T47D (cell line): Measurements from ENCODE around the gene NUDT9.
"Not testable (repeated sequence)": the region's sequence is repeated elsewhere in the genome, so short reads cannot be mapped to it uniquely, and the experiment has no call there.

Source experiments
- DNase-seq, 2 experiments: peaks; one replicate each; pipeline versions ENCODE4 v3.0.0 to v3.0.0-alpha.2; 2011 to 2012; ENCODE audit warnings: low read depth in 1 of 2, low spot score in 1 of 2
- JUND ChIP-seq: IDR thresholded peaks from 2 replicates; pipeline ENCODE4 v1.6.1; 2012; ENCODE audit warnings: low read depth
- in situ Hi-C: cut with HindIII; loops from 2 replicates; pipeline ENCODE4 v1.10.0; 2016; ENCODE audit warnings: low sequenced_read_pairs, low pct_unique_long_range_greater_than_20kb

The NUDT9 gene

DNA sequence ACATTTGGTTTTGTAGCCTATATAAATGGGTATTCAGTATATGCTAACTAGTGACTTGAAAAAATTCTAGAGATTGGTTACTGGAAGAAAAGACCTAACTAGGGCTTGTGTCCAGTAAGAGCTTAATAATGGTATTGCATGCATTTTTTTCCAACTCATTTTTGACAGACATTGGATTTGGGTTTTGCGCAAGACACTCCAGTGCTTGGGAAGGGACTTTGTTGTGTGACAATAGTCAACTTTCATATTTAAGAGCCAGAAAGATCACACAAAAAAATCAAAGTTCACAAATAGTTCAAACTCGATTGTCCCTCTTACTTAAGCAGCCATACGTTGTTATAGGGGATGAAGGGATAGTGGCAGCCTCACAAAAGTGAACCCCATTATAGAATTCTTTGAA, 30.2 kb upstream of the NUDT9 start:
- DNase-seq = no peak
- in situ Hi-C loops = no loop called here
- no peak for TF ChIP-seq JUND

DNA sequence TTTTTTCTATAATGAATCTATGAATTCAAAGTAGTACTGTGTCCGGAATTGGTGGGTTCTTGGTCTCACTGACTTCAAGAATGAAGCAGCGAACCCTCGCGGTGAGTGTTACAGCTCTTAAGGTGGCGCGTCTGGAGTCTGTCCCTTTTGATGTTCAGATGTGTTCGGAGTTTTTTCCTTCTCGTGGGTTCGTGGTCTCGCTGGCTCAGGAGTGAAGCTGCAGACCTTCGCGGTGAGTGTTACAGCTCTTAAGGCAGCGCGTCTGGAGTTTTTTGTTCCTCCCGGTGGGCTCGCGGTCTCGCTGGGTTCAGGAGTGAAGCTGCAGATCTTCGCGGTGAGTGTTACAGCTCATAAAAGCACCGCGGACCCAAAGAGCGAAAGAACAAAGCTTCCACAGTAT, 27.3 kb upstream of the NUDT9 start:
- DNase-seq, in situ Hi-C loops: not testable (repeated sequence)

DNA sequence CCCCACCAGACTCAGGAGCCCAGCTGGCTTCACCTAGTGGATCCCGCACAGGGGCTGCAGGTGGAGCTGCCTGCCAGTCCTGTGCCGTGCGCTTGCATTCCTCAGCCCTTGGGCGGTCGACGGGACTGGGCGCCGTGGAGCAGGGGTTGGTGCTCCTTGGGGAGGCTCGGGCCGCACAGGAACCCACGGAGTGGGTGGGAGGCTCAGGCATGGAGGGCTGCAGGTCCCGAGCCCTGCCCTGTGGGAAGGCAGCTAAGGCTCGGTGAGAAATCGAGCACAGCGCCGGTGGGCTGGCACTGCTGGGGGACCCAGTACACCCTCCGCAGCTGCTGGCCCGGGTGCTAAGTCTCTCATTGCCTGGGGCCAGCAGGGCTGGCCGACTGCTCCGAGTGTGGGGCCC, 26.5 kb upstream of the NUDT9 start:
- DNase-seq, in situ Hi-C loops: not testable (repeated sequence)

DNA sequence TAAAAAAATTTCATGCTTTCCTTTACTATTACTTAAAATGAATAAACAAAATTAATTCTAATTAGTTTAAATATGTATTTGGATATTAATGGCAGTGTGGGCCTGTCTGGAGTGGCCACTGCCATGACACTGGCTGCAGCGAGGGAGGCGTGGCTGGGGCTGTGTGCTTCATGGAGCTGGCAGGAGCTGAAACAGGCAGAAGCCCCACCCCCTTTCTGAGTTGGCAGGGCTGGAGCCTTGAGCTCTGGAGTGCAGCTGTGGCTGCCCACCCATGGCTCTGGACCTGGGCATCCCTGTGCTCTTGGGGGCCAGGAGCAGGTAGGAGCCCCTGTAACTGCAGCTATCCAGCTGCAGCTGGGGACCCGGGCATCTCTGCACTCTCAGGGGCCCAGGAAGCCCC, 23.2 kb upstream of the NUDT9 start:
- in situ Hi-C loops = no loop called here
- DNase-seq = no peak
- no peak for TF ChIP-seq JUND

DNA sequence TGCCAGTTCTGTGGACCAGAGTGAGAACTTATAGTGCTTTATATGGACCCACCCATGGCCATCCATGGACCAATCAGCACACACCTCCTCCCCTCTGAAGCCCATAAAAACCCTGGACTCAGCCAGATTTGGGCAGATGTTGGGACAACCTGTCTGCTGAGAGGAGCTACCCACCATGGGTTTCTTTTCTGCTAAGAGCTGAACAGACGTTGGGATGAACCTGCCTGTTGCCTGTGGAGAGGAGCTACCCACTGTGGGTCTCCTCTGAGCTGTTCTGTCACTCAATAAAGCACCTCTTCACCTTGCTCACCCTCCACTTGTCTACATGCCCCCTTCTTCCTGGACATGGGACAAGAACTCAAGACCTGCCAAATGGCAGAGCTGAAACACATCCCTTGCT, 22.4 kb upstream of the NUDT9 start:
- DNase-seq = no peak
- no peak for TF ChIP-seq JUND
- in situ Hi-C loops = no loop called here

DNA sequence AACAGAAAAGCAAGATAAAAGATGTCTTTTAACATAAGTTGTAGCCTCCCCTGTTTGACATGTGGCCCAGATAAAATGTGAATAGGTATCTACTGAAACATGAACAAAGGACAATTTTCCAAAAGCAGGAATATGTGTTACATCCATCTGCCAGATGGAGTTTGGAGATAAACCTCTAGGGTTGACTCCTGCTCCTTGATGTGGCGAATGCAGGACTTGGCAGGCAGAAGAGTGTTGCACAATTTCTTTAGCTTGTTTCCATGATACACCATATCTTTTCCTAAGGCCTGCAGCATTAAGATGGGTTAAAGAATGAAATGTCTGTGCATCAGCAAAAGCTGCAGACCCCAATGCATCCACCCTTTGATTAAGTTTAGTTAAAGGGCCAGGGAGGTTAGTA, 18.6 kb upstream of the NUDT9 start:
- DNase-seq, in situ Hi-C loops: not testable (repeated sequence)

DNA sequence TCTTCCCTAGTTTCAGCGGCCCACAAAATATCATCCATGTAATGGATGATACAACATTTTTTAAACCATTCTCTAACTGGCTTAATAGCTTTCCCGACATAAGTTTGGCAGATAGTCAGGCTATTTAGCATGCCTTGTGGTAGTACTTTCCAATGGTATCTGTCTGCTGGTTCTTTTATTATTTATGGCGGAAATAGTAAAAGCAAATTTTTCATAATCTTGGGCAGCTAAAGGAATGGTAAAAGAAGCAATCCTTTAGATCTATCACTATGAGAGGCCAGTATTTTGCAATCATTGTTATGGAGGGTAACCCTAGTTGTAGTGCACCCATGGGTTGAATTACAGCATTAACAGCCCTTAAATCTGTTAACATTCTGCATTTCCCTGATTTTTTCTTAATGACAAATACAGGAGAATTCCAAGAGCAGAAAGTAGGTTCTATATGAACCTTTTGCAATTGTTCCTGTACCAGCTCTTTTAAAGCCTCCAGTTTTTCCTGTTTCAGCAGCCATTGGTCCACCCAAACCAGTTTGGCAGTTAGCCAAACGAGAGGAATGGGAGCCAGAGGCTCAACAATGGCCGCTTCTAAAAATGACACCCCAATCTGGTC, 17.1 kb upstream of the NUDT9 start:
- no peak for DNase-seq
- no peak for TF ChIP-seq JUND
- in situ Hi-C loops = no loop called here

DNA sequence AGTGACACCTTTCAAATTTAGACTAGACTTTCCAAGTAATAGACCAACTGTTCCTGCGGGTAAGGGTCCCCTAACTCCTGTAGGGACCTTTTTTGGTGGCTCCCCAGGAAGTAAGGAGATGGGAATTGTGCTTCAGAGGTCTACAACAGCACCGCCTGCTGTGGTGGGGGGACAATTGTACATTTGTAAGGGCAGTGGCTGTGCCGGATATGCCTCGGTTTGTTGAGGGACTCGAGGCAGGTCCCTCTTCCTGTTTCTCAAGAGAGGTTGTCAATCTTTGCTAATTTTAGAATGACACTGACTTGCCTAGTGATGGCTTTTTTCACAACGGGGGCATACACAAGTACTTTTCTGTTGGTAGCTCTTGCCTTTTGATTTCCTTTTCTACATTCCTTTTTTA, 15.9 kb upstream of the NUDT9 start:
- no peak for DNase-seq
- no peak for TF ChIP-seq JUND
- in situ Hi-C loops = no loop called here

DNA sequence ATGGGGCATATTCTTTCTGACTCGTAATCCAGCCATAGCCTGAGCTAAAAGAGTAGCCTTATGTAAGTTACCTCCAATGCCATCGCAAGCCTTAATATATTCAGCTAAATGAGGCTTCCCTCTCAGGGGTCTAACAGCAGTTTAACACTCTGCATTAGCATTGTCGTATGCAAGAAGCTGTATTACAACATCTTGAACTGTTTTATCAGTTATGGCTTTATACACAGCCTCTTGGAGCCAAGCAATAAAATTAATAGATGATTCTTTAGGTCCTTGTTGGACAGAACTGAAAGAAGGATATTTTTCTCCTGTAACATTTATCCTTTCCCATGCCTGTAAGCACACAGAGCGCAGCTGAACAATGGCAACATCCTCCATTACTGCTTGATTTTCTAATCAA, 15.5 kb upstream of the NUDT9 start:
- DNase-seq, in situ Hi-C loops: not testable (repeated sequence)

DNA sequence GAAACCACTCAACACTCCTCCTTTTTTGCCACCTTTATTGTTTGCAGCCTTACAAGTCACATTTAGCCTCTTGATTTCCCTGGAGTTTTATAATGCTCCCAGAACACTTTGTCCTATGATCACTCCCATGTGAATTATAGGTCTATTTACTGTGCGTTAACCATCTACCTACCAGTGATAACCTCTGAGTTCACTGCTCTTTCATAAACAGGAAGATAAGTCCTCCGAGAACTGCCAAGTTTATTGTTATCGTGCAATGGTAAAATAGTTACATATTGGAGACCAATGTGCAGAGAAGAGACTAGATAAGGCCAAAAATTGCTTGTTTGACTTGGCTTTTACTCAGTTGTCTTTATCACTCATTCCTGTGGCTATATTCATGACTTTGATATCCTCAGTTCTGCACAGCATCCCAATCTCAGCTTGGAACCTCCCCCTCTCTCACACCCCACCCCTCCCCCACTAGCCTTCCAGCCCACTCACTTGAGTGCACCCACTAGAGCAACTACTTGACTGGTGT, 12.9 kb upstream of the NUDT9 start:
- TF ChIP-seq JUND = no peak
- in situ Hi-C loops = no loop called here
- DNase-seq = no peak

DNA sequence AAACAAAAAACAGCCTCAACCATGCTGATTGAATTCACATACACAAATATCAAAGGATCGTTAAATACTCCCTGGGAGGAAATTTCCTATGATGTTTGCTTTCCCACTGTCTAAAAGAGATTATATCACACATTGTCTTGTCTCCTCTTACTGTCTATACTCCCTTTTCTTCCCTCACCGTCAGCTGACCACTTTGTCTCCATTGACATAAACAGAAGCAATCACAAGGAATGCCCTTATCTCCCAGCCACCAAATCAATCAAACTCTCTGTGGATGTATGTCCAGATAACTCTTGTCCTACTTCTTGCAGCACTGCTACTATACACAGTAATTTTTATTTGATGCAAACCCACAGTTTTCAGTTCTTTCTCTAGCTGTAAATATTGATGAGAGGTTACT, 12.2 kb upstream of the NUDT9 start:
- in situ Hi-C loops = no loop called here
- no peak for TF ChIP-seq JUND
- peak in 1 of 2 experiments; percentile 23 for DNase-seq

DNA sequence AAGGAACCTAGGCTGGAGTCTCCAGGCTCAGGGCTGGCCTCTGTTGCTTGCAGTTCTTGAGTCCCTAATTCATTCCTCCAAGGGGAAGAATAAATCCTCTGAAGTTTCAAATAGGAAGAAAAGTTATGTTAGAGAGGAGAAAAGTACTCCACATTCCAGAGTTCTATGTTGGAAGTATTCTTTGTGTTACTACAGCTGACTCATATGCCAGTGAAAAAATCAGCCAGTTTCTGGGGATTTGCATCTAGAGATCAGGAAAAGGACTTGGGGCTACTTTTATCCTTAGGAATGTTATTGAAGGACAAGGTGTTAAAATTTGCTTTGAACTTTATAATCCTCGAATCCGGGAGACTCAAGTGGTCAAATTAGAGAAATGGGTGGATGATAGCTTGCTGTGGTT, 11.7 kb upstream of the NUDT9 start:
- no peak for DNase-seq
- no peak for TF ChIP-seq JUND

DNA sequence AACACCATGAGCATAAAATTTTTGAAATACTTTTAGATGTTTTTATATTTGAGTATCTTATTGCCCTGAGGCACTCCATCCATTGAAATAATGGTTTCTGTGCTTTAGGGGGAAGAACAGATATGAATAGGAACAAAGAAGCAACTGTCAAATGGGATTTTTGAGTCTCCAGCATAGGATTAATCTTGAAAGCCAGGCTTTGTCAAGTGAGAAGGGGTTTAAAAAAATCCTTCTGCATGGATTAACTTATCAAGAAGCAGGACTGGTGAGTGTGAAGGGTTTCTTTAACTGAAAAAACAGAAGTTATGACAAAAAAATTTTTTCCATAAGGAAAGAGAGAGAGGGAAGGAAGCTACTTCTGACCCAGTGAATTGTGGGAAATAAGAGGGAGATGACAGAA, 7.6 kb upstream of the NUDT9 start:
- no peak for TF ChIP-seq JUND
- DNase-seq = no peak
- in situ Hi-C loops = no loop called here

More for the DNA sequence above, 11.7 kb upstream of the NUDT9 start:
- in situ Hi-C loops = no loop called here

DNA sequence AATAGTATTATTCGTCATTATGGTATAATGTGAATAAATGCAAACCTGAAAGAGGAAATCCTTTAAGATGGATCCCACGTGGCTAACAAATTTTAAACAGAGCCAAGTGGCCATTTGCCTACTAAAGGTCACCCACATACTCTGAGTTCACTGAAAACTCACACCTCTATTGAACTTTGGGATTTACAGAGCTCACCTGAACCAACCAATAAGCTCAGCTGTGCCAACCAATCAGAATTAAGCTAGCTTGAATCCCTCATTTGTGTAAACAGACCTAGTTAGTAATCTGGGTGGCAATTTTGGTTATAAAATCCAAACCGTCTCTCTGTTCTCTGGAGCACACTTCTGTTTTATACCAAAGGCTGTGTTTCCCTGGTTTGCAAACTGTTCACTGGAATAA, 5.4 kb upstream of the NUDT9 start:
- peak in 1 of 2 experiments; percentile 42 for DNase-seq
- in situ Hi-C loops = no loop called here
- no peak for TF ChIP-seq JUND

DNA sequence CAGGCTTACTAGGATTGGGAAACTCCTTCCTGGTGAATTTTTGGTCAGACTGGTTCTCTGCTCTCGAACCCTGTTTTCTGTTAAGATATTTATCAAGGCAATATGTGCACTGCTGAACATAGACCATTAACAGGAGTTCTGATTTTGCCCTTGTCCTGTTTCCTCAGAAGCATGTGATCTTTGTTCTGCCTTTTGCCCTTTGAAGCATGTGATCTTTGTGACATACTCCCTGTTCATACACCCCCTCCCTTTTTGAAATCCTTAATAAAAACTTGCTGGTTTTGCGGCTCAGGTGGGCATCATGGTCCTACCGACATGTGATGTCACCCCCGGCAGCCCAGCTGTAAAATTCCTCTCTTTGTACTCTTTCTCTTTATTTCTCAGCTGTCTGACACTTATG, 4.0 kb upstream of the NUDT9 start:
- in situ Hi-C loops, DNase-seq: not testable (repeated sequence)
